ENCODE results near the gene HBA2.
"Not testable (repeated sequence)": the region's sequence is repeated elsewhere in the genome, so short reads cannot be mapped to it uniquely, and the experiment has no call there.

The HBA2 gene

GRCh38 chr16:155031-155398, 17.7 kb upstream of the HBA2 start:
- peak overlapping the region in 1 of 2 donors; percentile 1 for H3K9ac ChIP-seq (ENCODE audit: low read depth in 1 of 2, low read length in 2 of 2)

GRCh38 chr16:159136-159849, 13.4 kb upstream of the HBA2 start:
- no peak overlapping the region for H3K4me3 ChIP-seq (ENCODE audit: low read length in 2 of 2)
- peaks cover 10 to 11% of the 10 kb centered on the region in 2 donors for H3K27me3 ChIP-seq (ENCODE audit: control insufficient read depth in 2 of 2, insufficient read depth in 2 of 2, low read length in 2 of 2)
- no peak overlapping the region for H3K9ac ChIP-seq (ENCODE audit: low read depth in 1 of 2, low read length in 2 of 2)
- no peak overlapping the region for H3K27ac ChIP-seq (ENCODE audit: low read depth in 2 of 2, low read length in 2 of 2)
- no peaks in the 10 kb centered on the region for H3K9me3 ChIP-seq (ENCODE audit: control insufficient read depth in 2 of 2, low read length in 2 of 2)
- peaks cover 2 to 3% of the 10 kb centered on the region in 2 donors for H3K4me1 ChIP-seq (ENCODE audit: control insufficient read depth in 2 of 2, insufficient read depth in 2 of 2, low read length in 2 of 2)
- no peaks in the 10 kb centered on the region for H3K36me3 ChIP-seq (ENCODE audit: control insufficient read depth in 2 of 2, insufficient read depth in 2 of 2, low read length in 2 of 2)

More at GRCh38 chr16:155031-155398, 17.7 kb upstream of the HBA2 start:
- H3K36me3 ChIP-seq (ENCODE audit: control insufficient read depth in 2 of 2, insufficient read depth in 2 of 2, low read length in 2 of 2): no peaks in the 10 kb centered on the region
- H3K4me1 ChIP-seq (ENCODE audit: control insufficient read depth in 2 of 2, insufficient read depth in 2 of 2, low read length in 2 of 2): peaks cover 2 to 3% of the 10 kb centered on the region in 2 donors
- peak overlapping the region in 1 of 2 donors; percentile 48 for H3K4me3 ChIP-seq (ENCODE audit: low read length in 2 of 2)
- H3K27ac ChIP-seq (ENCODE audit: low read depth in 2 of 2, low read length in 2 of 2): no peak overlapping the region
- H3K9me3 ChIP-seq (ENCODE audit: control insufficient read depth in 2 of 2, low read length in 2 of 2): no peaks in the 10 kb centered on the region
- peaks cover 12 to 13% of the 10 kb centered on the region in 2 donors for H3K27me3 ChIP-seq (ENCODE audit: control insufficient read depth in 2 of 2, insufficient read depth in 2 of 2, low read length in 2 of 2)

GRCh38 chr16:160242-160641, 12.4 kb upstream of the HBA2 start:
- not testable (repeated sequence) for H3K9ac ChIP-seq (ENCODE audit: low read depth in 1 of 2, low read length in 2 of 2); H3K9me3 ChIP-seq (ENCODE audit: control insufficient read depth in 2 of 2, low read length in 2 of 2); H3K4me3 ChIP-seq (ENCODE audit: low read length in 2 of 2); H3K36me3 ChIP-seq (ENCODE audit: control insufficient read depth in 2 of 2, insufficient read depth in 2 of 2, low read length in 2 of 2); H3K27me3 ChIP-seq (ENCODE audit: control insufficient read depth in 2 of 2, insufficient read depth in 2 of 2, low read length in 2 of 2); H3K4me1 ChIP-seq (ENCODE audit: control insufficient read depth in 2 of 2, insufficient read depth in 2 of 2, low read length in 2 of 2); H3K27ac ChIP-seq (ENCODE audit: low read depth in 2 of 2, low read length in 2 of 2)

DNA sequence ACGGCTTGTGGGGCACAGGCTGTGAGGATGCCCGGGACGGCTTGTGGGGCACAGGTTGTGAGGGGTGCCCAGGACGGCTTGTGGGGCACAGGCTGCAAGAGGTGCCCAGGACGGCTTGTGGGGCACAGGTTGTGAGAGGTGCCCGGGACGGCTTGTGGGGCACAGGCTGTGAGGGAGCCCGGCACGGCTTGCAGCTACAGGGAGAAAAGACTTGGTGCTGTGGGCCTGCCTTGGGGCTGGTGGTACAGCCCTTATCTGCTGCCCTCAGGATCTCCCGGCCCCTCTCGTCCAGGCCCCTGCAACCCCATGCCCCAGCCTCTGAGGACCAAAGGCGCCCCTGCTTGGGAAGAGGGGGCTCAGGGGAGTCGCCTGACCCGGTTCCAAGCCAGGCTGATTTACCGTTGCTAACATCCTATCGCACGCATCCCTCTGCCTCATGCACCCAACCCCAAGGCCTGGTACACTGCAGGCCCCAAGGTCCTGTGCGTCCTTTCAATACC, 11.9 kb upstream of the HBA2 start:
- H3K9ac ChIP-seq (ENCODE audit: low read depth in 1 of 2, low read length in 2 of 2): no peak overlapping the region
- H3K27ac ChIP-seq (ENCODE audit: low read depth in 2 of 2, low read length in 2 of 2): no peak overlapping the region
- no peaks in the 10 kb centered on the region for H3K9me3 ChIP-seq (ENCODE audit: control insufficient read depth in 2 of 2, low read length in 2 of 2)
- H3K36me3 ChIP-seq (ENCODE audit: control insufficient read depth in 2 of 2, insufficient read depth in 2 of 2, low read length in 2 of 2): no peaks in the 10 kb centered on the region
- H3K4me3 ChIP-seq (ENCODE audit: low read length in 2 of 2): no peak overlapping the region
- H3K27me3 ChIP-seq (ENCODE audit: control insufficient read depth in 2 of 2, insufficient read depth in 2 of 2, low read length in 2 of 2): peaks cover 7 to 13% of the 10 kb centered on the region in 2 donors
- peaks cover 0 to 2% of the 10 kb centered on the region in 2 donors for H3K4me1 ChIP-seq (ENCODE audit: control insufficient read depth in 2 of 2, insufficient read depth in 2 of 2, low read length in 2 of 2)

DNA sequence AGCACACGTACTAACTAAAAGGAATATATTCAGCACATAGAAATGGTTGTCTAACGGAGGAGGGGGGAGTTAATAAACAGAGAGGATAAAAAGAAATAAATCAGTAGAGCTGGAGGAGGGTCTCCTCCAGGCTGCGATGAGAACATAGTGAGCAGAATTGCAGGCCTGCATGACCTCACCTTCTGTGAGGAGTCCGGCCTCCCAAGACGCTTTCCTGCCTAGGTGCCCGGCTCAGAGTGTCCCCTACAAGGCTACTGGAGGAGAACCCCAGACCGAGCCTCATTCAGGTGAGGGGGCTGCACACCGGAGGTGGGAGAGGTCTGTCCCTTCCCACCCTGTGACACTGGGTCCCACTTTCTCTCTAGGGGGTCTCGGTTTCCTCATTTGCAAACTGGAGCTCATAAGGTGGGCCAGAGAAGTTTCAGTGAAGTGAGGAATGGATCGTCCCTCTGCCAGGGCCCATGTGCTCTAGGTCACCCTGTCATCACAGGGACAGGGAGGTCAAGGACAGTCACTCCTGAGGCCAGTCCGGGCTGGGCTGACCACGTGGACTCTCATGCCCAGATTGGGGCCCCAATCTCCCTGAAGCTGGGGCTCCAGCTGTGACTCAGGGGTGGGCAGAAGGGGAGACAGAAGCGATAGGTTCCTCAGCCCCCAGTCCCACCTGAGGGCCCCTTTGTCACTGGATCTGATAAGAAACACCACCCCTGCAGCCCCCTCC, 10.2 kb upstream of the HBA2 start:
- H3K27me3 ChIP-seq (ENCODE audit: control insufficient read depth in 2 of 2, insufficient read depth in 2 of 2, low read length in 2 of 2): peaks cover 18 to 29% of the 10 kb centered on the region in 2 donors
- no peaks in the 10 kb centered on the region for H3K9me3 ChIP-seq (ENCODE audit: control insufficient read depth in 2 of 2, low read length in 2 of 2)
- H3K27ac ChIP-seq (ENCODE audit: low read depth in 2 of 2, low read length in 2 of 2): no peak overlapping the region
- no peaks in the 10 kb centered on the region for H3K36me3 ChIP-seq (ENCODE audit: control insufficient read depth in 2 of 2, insufficient read depth in 2 of 2, low read length in 2 of 2)
- no peak overlapping the region for H3K9ac ChIP-seq (ENCODE audit: low read depth in 1 of 2, low read length in 2 of 2)
- H3K4me3 ChIP-seq (ENCODE audit: low read length in 2 of 2): no peak overlapping the region
- peaks cover 0 to 2% of the 10 kb centered on the region in 2 donors for H3K4me1 ChIP-seq (ENCODE audit: control insufficient read depth in 2 of 2, insufficient read depth in 2 of 2, low read length in 2 of 2)

DNA sequence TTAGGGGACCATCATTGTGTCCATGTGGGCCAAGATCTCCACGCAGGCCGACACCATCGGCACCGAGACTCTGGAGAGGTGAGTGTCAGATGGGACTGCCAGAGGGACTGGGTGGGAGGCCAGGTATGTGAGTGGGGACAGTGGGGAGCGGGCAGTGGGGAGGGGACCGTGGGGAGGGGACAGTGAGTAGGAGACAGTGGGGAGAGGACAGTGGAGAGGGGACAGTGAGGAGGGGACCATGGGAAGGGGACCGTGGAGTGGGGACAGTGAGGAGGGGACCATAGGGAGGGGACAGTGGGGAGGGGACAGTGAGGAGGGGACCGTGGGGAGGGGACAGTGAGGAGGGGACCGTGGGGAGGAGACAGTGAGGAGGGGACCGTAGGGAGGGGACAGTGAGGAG, 9.5 kb upstream of the HBA2 start:
- H3K27ac ChIP-seq (ENCODE audit: low read depth in 2 of 2, low read length in 2 of 2); H3K36me3 ChIP-seq (ENCODE audit: control insufficient read depth in 2 of 2, insufficient read depth in 2 of 2, low read length in 2 of 2); H3K9me3 ChIP-seq (ENCODE audit: control insufficient read depth in 2 of 2, low read length in 2 of 2); H3K9ac ChIP-seq (ENCODE audit: low read depth in 1 of 2, low read length in 2 of 2); H3K4me3 ChIP-seq (ENCODE audit: low read length in 2 of 2); H3K4me1 ChIP-seq (ENCODE audit: control insufficient read depth in 2 of 2, insufficient read depth in 2 of 2, low read length in 2 of 2): not testable (repeated sequence)
- H3K27me3 ChIP-seq (ENCODE audit: control insufficient read depth in 2 of 2, insufficient read depth in 2 of 2, low read length in 2 of 2): peaks cover 24 to 36% of the 10 kb centered on the region in 2 donors

GRCh38 chr16:163696-164095, 9.0 kb upstream of the HBA2 start:
- not testable (repeated sequence) for H3K9ac ChIP-seq (ENCODE audit: low read depth in 1 of 2, low read length in 2 of 2); H3K4me1 ChIP-seq (ENCODE audit: control insufficient read depth in 2 of 2, insufficient read depth in 2 of 2, low read length in 2 of 2); H3K36me3 ChIP-seq (ENCODE audit: control insufficient read depth in 2 of 2, insufficient read depth in 2 of 2, low read length in 2 of 2); H3K9me3 ChIP-seq (ENCODE audit: control insufficient read depth in 2 of 2, low read length in 2 of 2); H3K27ac ChIP-seq (ENCODE audit: low read depth in 2 of 2, low read length in 2 of 2); H3K4me3 ChIP-seq (ENCODE audit: low read length in 2 of 2)
- H3K27me3 ChIP-seq (ENCODE audit: control insufficient read depth in 2 of 2, insufficient read depth in 2 of 2, low read length in 2 of 2): peaks cover 29 to 41% of the 10 kb centered on the region in 2 donors

DNA sequence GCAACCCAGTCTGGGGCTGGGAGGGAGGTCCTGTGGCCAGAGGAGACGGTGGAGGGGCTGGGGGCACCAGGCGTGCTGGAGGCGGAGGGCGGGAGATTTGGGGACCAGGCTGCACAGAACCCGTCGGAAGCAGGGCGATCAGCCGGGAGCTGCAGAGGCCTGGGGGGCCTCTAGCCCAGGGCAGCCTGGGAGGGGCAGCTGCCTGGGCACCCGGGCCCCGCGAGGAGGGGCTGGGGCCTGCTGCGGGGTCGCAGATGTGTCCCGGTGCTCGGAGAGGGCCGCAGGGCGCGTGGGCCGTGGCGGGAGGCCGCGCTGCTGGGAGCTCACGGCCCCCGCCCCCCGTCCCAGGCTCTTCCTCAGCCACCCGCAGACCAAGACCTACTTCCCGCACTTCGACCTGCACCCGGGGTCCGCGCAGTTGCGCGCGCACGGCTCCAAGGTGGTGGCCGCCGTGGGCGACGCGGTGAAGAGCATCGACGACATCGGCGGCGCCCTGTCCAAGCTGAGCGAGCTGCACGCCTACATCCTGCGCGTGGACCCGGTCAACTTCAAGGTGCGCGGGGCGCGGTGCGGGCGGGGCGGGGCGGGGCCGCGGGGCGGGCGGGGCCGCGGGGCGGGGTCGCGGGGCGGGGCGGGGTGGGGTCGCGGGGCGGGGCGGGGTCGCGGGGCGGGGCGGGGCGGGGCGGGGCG, 8.4 kb upstream of the HBA2 start:
- not testable (repeated sequence) for H3K4me3 ChIP-seq (ENCODE audit: low read length in 2 of 2); H3K36me3 ChIP-seq (ENCODE audit: control insufficient read depth in 2 of 2, insufficient read depth in 2 of 2, low read length in 2 of 2); H3K9ac ChIP-seq (ENCODE audit: low read depth in 1 of 2, low read length in 2 of 2); H3K9me3 ChIP-seq (ENCODE audit: control insufficient read depth in 2 of 2, low read length in 2 of 2); H3K27ac ChIP-seq (ENCODE audit: low read depth in 2 of 2, low read length in 2 of 2); H3K4me1 ChIP-seq (ENCODE audit: control insufficient read depth in 2 of 2, insufficient read depth in 2 of 2, low read length in 2 of 2)
- H3K27me3 ChIP-seq (ENCODE audit: control insufficient read depth in 2 of 2, insufficient read depth in 2 of 2, low read length in 2 of 2): peaks cover 35 to 44% of the 10 kb centered on the region in 2 donors

GRCh38 chr16:164827-165538, 7.7 kb upstream of the HBA2 start:
- H3K9me3 ChIP-seq (ENCODE audit: control insufficient read depth in 2 of 2, low read length in 2 of 2): no peaks in the 10 kb centered on the region
- H3K27ac ChIP-seq (ENCODE audit: low read depth in 2 of 2, low read length in 2 of 2): no peak overlapping the region
- no peaks in the 10 kb centered on the region for H3K36me3 ChIP-seq (ENCODE audit: control insufficient read depth in 2 of 2, insufficient read depth in 2 of 2, low read length in 2 of 2)
- H3K4me3 ChIP-seq (ENCODE audit: low read length in 2 of 2): peak overlapping the region in 1 of 2 donors; percentile 7
- H3K9ac ChIP-seq (ENCODE audit: low read depth in 1 of 2, low read length in 2 of 2): no peak overlapping the region
- H3K27me3 ChIP-seq (ENCODE audit: control insufficient read depth in 2 of 2, insufficient read depth in 2 of 2, low read length in 2 of 2): peaks cover 36 to 44% of the 10 kb centered on the region in 2 donors
- peaks cover 0 to 2% of the 10 kb centered on the region in 2 donors for H3K4me1 ChIP-seq (ENCODE audit: control insufficient read depth in 2 of 2, insufficient read depth in 2 of 2, low read length in 2 of 2)

All from mucosa of rectum (tissue), 2 donors.